Muscle layer of colon (tissue), 2 donors: Measurements from ENCODE around the gene STRN.

Source experiments
- H3K27ac ChIP-seq: one replicate; pipeline ENCODE4 v1.7.0; 2013; ENCODE audit warnings: low read depth, mild to moderate bottlenecking, low read length, moderate library complexity
- H3K27me3 ChIP-seq, 2 donors: one replicate each; pipeline ENCODE4 v1.7.0; 2013; ENCODE audit warnings: low read length in 2 of 2, mild to moderate bottlenecking in 2 of 2; ENCODE audit not compliant: insufficient read depth in 2 of 2, control insufficient read depth in 1 of 2
- H3K36me3 ChIP-seq: one replicate; pipeline ENCODE4 v1.7.0; 2013; ENCODE audit warnings: mild to moderate bottlenecking, low read length; ENCODE audit not compliant: insufficient read depth
- H3K4me1 ChIP-seq: one replicate; pipeline ENCODE4 v1.7.0; 2013; ENCODE audit warnings: mild to moderate bottlenecking, low read length; ENCODE audit not compliant: insufficient read depth
- H3K4me3 ChIP-seq, 2 donors: one replicate each; pipeline ENCODE4 v1.7.0; 2013; ENCODE audit warnings: low read length in 2 of 2, low read depth in 1 of 2, mild to moderate bottlenecking in 1 of 2, moderate library complexity in 1 of 2
- H3K9ac ChIP-seq: one replicate; pipeline ENCODE4 v1.7.0; 2013; ENCODE audit warnings: low read length
- H3K9me3 ChIP-seq: one replicate; pipeline ENCODE4 v1.7.0; 2013; ENCODE audit warnings: mild to moderate bottlenecking, low read length
- donor health status: abdominal sarcoma.
- donor health status: Adenocarcinoma of cecum.

The STRN gene

GRCh38 chr2:36824273-36824672 lies 142.1 kb downstream of the STRN start:
- Histone ChIP-seq H3K27me3 (no peaks in the 10 kb centered on the region), H3K4me1 (no peaks in the 10 kb centered on the region), H3K36me3 (no peaks in the 10 kb centered on the region), H3K9me3 (no peaks in the 10 kb centered on the region), H3K9ac (no peak overlapping the region), H3K4me3 (no peak overlapping the region), H3K27ac (no peak overlapping the region)

DNA sequence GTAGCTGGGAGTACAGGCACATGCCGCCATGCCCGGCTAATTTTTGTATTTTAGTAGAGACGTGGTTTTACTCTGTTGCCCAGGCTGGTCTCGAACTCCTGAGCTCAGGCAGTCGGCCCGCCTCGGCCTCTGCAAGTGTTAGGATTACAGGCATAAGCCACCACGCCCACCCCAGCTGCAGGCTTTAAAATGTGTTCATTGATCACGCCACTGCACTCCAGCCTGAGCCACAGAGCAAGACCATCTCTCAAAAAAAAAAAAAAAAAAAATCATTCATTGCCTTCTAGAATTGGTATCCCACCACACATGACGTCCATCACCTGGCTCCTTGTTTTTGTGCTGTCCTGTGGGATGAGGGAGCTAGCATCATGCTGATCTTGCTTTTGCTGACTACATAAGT lies 142.5 kb downstream of the STRN start:
- Histone ChIP-seq H3K27ac (no peak overlapping the region), H3K9ac (no peak overlapping the region), H3K27me3 (no peaks in the 10 kb centered on the region), H3K36me3 (no peaks in the 10 kb centered on the region), H3K9me3 (no peaks in the 10 kb centered on the region), H3K4me1 (no peaks in the 10 kb centered on the region), H3K4me3 (no peak overlapping the region)

DNA sequence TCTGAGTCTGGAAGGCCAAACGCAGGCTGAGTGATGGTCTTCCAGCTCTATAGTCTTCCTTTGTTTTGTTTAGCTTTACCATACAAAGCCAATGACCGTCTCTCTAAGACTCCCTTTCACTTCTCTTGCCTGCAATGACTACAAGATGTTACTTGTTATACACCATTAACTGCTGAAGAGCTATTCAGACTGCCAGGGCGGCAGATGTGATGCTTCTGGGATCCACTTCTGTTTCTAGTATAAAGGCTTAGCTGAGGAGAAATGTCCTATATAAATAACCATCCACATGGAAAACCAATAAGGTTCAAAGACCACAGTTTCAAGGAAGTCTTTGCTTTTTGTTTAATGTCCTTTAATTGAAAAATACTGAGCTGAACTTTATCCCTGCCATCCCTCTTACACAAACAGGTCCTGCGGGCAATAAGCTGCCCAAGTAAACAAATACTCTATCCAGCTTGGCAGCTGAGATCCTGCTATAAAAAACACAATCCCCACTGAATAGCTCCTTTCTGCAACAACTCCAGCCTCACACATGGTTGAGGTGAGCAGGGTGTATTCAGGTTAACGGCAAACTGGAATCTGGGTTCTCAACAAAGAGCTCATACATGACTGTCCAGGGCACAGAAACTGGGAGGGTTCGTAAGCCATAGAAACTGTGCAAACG lies 145.3 kb downstream of the STRN start:
- H3K36me3 ChIP-seq: no peaks in the 10 kb centered on the region
- H3K27ac ChIP-seq: no peak overlapping the region
- H3K9ac ChIP-seq: no peak overlapping the region
- no peaks in the 10 kb centered on the region for H3K27me3 ChIP-seq
- H3K9me3 ChIP-seq: no peaks in the 10 kb centered on the region
- no peaks in the 10 kb centered on the region for H3K4me1 ChIP-seq
- H3K4me3 ChIP-seq: no peak overlapping the region

GRCh38 chr2:36819095-36819711 lies 147.1 kb downstream of the STRN start:
- Histone ChIP-seq H3K9ac (no peak overlapping the region), H3K9me3 (no peaks in the 10 kb centered on the region), H3K4me1 (no peaks in the 10 kb centered on the region), H3K4me3 (no peak overlapping the region), H3K27ac (no peak overlapping the region), H3K27me3 (no peaks in the 10 kb centered on the region), H3K36me3 (no peaks in the 10 kb centered on the region)

DNA sequence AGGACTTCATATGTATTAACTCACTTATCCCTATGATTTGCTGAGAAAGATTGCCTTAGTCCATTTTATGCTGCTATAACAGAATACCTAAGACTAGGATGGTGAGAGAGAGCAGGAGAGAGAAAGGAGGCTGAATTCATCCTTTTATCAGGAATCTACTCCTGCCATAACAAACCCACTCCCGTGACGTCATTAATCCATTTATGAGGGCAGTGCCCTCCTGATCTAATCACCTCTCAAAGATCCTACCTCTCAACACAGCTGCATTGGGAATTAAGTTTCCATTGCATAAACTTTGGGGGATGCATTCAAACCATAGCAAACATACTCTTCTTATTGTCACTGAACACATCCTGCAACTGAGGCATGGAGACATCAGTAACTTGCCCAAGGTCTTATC lies 147.8 kb downstream of the STRN start:
- Histone ChIP-seq H3K27ac (no peak overlapping the region), H3K27me3 (no peaks in the 10 kb centered on the region), H3K9ac (no peak overlapping the region), H3K4me3 (no peak overlapping the region), H3K36me3 (no peaks in the 10 kb centered on the region), H3K4me1 (no peaks in the 10 kb centered on the region), H3K9me3 (no peaks in the 10 kb centered on the region)

- H3K27ac ChIP-seq: no peak overlapping the region
- no peak overlapping the region for H3K9ac ChIP-seq
- no peaks in the 10 kb centered on the region for H3K36me3 ChIP-seq
- no peaks in the 10 kb centered on the region for H3K9me3 ChIP-seq
- no peaks in the 10 kb centered on the region for H3K4me1 ChIP-seq
- H3K27me3 ChIP-seq: no peaks in the 10 kb centered on the region
- H3K4me3 ChIP-seq: no peak overlapping the region
These were observed 154.1 kb downstream of the STRN start for GRCh38 chr2:36812196-36812595.

GRCh38 chr2:36811071-36811470 lies 155.3 kb downstream of the STRN start:
- H3K9me3 ChIP-seq: no peaks in the 10 kb centered on the region
- H3K36me3 ChIP-seq: no peaks in the 10 kb centered on the region
- no peak overlapping the region for H3K4me3 ChIP-seq
- H3K4me1 ChIP-seq: no peaks in the 10 kb centered on the region
- H3K9ac ChIP-seq: no peak overlapping the region
- no peak overlapping the region for H3K27ac ChIP-seq
- no peaks in the 10 kb centered on the region for H3K27me3 ChIP-seq

- H3K4me1 ChIP-seq: no peaks in the 10 kb centered on the region
- H3K9ac ChIP-seq: no peak overlapping the region
- H3K4me3 ChIP-seq: no peak overlapping the region
- no peaks in the 10 kb centered on the region for H3K36me3 ChIP-seq
- H3K27me3 ChIP-seq: no peaks in the 10 kb centered on the region
- no peaks in the 10 kb centered on the region for H3K9me3 ChIP-seq
- H3K27ac ChIP-seq: no peak overlapping the region
These were observed 157.3 kb downstream of the STRN start for GRCh38 chr2:36809069-36809445.

DNA sequence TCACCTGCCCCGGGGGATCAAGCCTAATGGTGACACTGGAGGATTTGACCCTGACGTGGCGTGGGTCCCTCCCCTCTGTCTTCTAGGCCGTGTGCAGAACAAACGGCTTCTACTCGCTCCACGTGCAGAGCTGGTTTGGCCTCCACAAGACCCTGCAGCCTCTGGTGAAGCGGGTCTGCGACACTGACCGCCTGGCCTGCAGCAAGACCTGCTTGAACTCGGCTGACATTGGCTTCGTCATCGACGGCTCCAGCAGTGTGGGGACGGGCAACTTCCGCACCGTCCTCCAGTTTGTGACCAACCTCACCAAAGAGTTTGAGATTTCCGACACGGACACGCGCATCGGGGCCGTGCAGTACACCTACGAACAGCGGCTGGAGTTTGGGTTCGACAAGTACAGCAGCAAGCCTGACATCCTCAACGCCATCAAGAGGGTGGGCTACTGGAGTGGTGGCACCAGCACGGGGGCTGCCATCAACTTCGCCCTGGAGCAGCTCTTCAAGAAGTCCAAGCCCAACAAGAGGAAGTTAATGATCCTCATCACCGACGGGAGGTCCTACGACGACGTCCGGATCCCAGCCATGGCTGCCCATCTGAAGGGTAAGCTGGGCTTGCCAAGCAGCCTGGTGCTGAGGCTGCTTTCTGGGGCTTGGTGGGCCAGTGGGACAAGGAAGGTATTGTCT lies 157.8 kb downstream of the STRN start:
- Histone ChIP-seq H3K27me3 (no peaks in the 10 kb centered on the region), H3K9me3 (no peaks in the 10 kb centered on the region), H3K27ac (no peak overlapping the region), H3K4me1 (no peaks in the 10 kb centered on the region), H3K36me3 (no peaks in the 10 kb centered on the region), H3K4me3 (no peak overlapping the region), H3K9ac (no peak overlapping the region)

DNA sequence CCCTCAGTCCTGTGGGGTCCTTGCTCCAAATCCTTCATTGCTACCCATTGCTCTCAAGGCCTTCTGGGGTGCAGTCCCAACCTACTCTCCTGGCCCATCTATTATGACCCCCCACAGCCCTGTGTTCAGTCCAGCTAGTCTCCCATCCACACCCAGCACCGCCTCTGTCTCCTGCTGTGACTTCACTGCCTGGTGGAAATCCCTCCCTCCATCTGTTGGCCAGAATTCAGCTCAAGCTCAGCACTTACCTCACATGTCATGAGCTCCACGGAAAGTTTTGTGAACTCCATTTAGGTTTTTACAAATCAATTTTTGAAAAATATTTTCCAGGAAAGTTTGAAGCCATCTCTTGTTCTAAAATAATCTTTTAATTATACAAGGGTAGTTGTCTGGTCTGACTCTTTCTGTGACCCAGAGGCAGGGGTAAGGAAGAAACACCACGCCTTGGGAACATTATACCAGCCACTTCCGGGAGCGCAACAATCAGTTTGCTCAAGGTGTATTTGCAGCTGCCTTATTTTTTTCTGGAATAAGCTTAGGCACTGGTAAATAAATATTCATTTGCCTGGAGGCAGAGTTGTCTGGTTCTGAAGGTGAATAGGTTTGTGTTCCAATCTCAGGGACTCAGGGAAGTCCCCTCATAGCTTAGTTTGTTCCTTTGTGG lies 159.0 kb downstream of the STRN start:
- no peaks in the 10 kb centered on the region for H3K27me3 ChIP-seq
- H3K27ac ChIP-seq: no peak overlapping the region
- no peak overlapping the region for H3K4me3 ChIP-seq
- H3K9me3 ChIP-seq: no peaks in the 10 kb centered on the region
- no peak overlapping the region for H3K9ac ChIP-seq
- H3K4me1 ChIP-seq: no peaks in the 10 kb centered on the region
- no peaks in the 10 kb centered on the region for H3K36me3 ChIP-seq

- H3K4me3 ChIP-seq: no peak overlapping the region
- H3K27ac ChIP-seq: no peak overlapping the region
- H3K9ac ChIP-seq: no peak overlapping the region
These were observed 160.6 kb downstream of the STRN start for GRCh38 chr2:36805635-36806224.

More at GRCh38 chr2:36805635-36806224, 160.6 kb downstream of the STRN start:
- no peaks in the 10 kb centered on the region for H3K9me3 ChIP-seq
- H3K36me3 ChIP-seq: no peaks in the 10 kb centered on the region
- peaks cover 0 to 1% of the 10 kb centered on the region in 2 donors for H3K27me3 ChIP-seq
- H3K4me1 ChIP-seq: no peaks in the 10 kb centered on the region
